OCI-LY1 (cell line): Measurements from ENCODE around the gene B3GAT1.

Experiments
- H2AFZ ChIP-seq: fragments of 200-600 bp; sonication (generic), shearing (Covaris generic); 2 replicates; pipeline ENCODE4 v1.6.0; 2014; ENCODE audit warnings: antibody characterized with exemption, mild to moderate bottlenecking, low read length
- H3F3A ChIP-seq: fragments of 200-600 bp; sonication (generic), shearing (Covaris generic); 2 replicates; pipeline ENCODE4 v1.6.0; 2014; ENCODE audit warnings: mild to moderate bottlenecking, antibody characterized with exemption, low read length, moderate library complexity; ENCODE audit not compliant: insufficient read depth
- H3K27ac ChIP-seq: fragments of 200-600 bp; sonication (generic); 2 replicates; pipeline ENCODE4 v1.5.1; 2014; ENCODE audit warnings: low read length, mixed run types, mild to moderate bottlenecking, low read depth; ENCODE audit not compliant: poor library complexity, severe bottlenecking
- H3K27me3 ChIP-seq: fragments of 200-600 bp; sonication (generic); 2 replicates; pipeline ENCODE4 v1.6.0; 2014; ENCODE audit warnings: antibody characterized with exemption, mild to moderate bottlenecking, low read length, moderate library complexity; ENCODE audit not compliant: insufficient read depth
- H3K36me3 ChIP-seq: fragments of 200-600 bp; sonication (generic); 2 replicates; pipeline ENCODE4 v1.6.1; 2014; ENCODE audit warnings: mild to moderate bottlenecking, antibody characterized with exemption, low read length, moderate library complexity, mixed read lengths; ENCODE audit not compliant: insufficient read depth
- H3K4me1 ChIP-seq: fragments of 200-600 bp; sonication (generic); 2 replicates; pipeline ENCODE4 v1.5.1; 2014; ENCODE audit warnings: mild to moderate bottlenecking, low read length, moderate library complexity; ENCODE audit not compliant: insufficient read depth, severe bottlenecking
- H3K4me2 ChIP-seq: fragments of 200-600 bp; sonication (generic), shearing (Covaris generic); 2 replicates; pipeline ENCODE4 v1.6.1; 2014; ENCODE audit warnings: low read length
- H3K4me3 ChIP-seq: fragments of 200-600 bp; sonication (generic); 2 replicates; pipeline ENCODE4 v1.5.1; 2014; ENCODE audit warnings: low read length, low read depth, mild to moderate bottlenecking, mixed read lengths; ENCODE audit not compliant: poor library complexity, severe bottlenecking
- H3K79me2 ChIP-seq: fragments of 200-600 bp; shearing (Covaris generic); 2 replicates; pipeline ENCODE4 v1.6.1; 2016; ENCODE audit warnings: mixed run types, low read length, mixed read lengths; ENCODE audit not compliant: insufficient read depth
- H3K9ac ChIP-seq: fragments of 200-600 bp; sonication (generic), shearing (Covaris generic); 2 replicates; pipeline ENCODE4 v1.6.1; 2014; ENCODE audit warnings: mild to moderate bottlenecking, low read length, mixed read lengths
- H3K9me2 ChIP-seq: fragments of 200-600 bp; sonication (generic), shearing (Covaris generic); 2 replicates; pipeline ENCODE4 v1.6.1; 2014; ENCODE audit warnings: low read depth, mild to moderate bottlenecking, low read length, mixed read lengths
- H3K9me3 ChIP-seq: fragments of 200-600 bp; shearing (Covaris generic); 2 replicates; pipeline ENCODE4 v1.6.1; 2014; ENCODE audit warnings: low read length, mixed read lengths
- H4K20me1 ChIP-seq: fragments of 200-600 bp; sonication (generic), shearing (Covaris generic); 2 replicates; pipeline ENCODE4 v1.6.0; 2016; ENCODE audit warnings: mild to moderate bottlenecking, low read length; ENCODE audit not compliant: insufficient read depth
- CTCF ChIP-seq: fragments of 200-600 bp; sonication (generic), shearing (Covaris generic); IDR thresholded peaks from 2 replicates; pipeline ENCODE4 v1.5.1; 2017; ENCODE audit warnings: mild to moderate bottlenecking, antibody characterized with exemption, low read length, moderate library complexity, mixed read lengths
- EZH2 ChIP-seq: fragments of 200-600 bp; sonication (generic), shearing (Covaris generic); IDR thresholded peaks from 2 replicates; pipeline ENCODE4 v1.8.0; 2017; ENCODE audit warnings: borderline replicate concordance, mixed run types, mild to moderate bottlenecking, antibody characterized with exemption, low read length, moderate library complexity, mixed read lengths

The B3GAT1 gene

GRCh38 chr11:134366254-134366653 is 45.8 kb downstream of the B3GAT1 start:
- Histone ChIP-seq H3K27ac (no peak overlapping the region), H2AFZ (no peak overlapping the region), H3K9me2 (no peaks in the 10 kb centered on the region), H3K27me3 (no peaks in the 10 kb centered on the region), H3K79me2 (no peaks in the 10 kb centered on the region), H3F3A (no peaks in the 10 kb centered on the region), H3K4me2 (no peak overlapping the region), H3K4me3 (no peak overlapping the region), H3K9me3 (no peaks in the 10 kb centered on the region), H4K20me1 (no peaks in the 10 kb centered on the region), H3K9ac (no peak overlapping the region), H3K36me3 (no peaks in the 10 kb centered on the region), H3K4me1 (no peaks in the 10 kb centered on the region)
- TF ChIP-seq EZH2 (no peak), CTCF (no peak)

- Histone ChIP-seq H3K9me3 (no peaks in the 10 kb centered on the region), H3K27me3 (no peaks in the 10 kb centered on the region), H3K9ac (no peak overlapping the region), H3K9me2 (no peaks in the 10 kb centered on the region), H3K4me2 (no peak overlapping the region), H3K4me3 (no peak overlapping the region), H4K20me1 (no peaks in the 10 kb centered on the region), H3F3A (no peaks in the 10 kb centered on the region), H3K36me3 (no peaks in the 10 kb centered on the region), H3K27ac (no peak overlapping the region), H2AFZ (no peak overlapping the region), H3K4me1 (no peaks in the 10 kb centered on the region), H3K79me2 (no peaks in the 10 kb centered on the region)
- no peak for TF ChIP-seq CTCF
- no peak for TF ChIP-seq EZH2
Measured at GRCh38 chr11:134365011-134365925, 46.8 kb downstream of the B3GAT1 start.

- Histone ChIP-seq H3K27me3 (no peaks in the 10 kb centered on the region), H3K4me3 (no peak overlapping the region), H3K4me1 (no peaks in the 10 kb centered on the region), H2AFZ (no peak overlapping the region), H3K27ac (no peak overlapping the region), H3K4me2 (no peak overlapping the region), H3K79me2 (no peaks in the 10 kb centered on the region), H3K9me2 (no peaks in the 10 kb centered on the region), H3F3A (no peaks in the 10 kb centered on the region), H3K36me3 (no peaks in the 10 kb centered on the region), H3K9ac (no peak overlapping the region), H3K9me3 (no peaks in the 10 kb centered on the region), H4K20me1 (no peaks in the 10 kb centered on the region)
- no peak for TF ChIP-seq CTCF
- no peak for TF ChIP-seq EZH2
Measured at GRCh38 chr11:134364261-134364660, 47.8 kb downstream of the B3GAT1 start.
